DND-41 (cell line): Measurements from ENCODE around the gene KRTAP5-10.
"Not testable (repeated sequence)": the region's sequence is repeated elsewhere in the genome, so short reads cannot be mapped to it uniquely, and the experiment has no call there.

Experiments used
- EZH2 ChIP-seq: IDR thresholded peaks from 3 replicates; pipeline ENCODE4 v1.6.1; 2012; ENCODE audit warnings: borderline replicate concordance, low read depth, mild to moderate bottlenecking, moderate library complexity, low read length, inconsistent platforms; ENCODE audit not compliant: severe bottlenecking
- TF ChIP-seq, protein P1 (sequence below): IDR thresholded peaks from 2 replicates; pipeline ENCODE4 v1.5.1; 2012; ENCODE audit warnings: borderline replicate concordance, low read length, moderate library complexity, mild to moderate bottlenecking; ENCODE audit not compliant: poor library complexity, severe bottlenecking; ENCODE audit errors: extremely low read depth

DNA sequence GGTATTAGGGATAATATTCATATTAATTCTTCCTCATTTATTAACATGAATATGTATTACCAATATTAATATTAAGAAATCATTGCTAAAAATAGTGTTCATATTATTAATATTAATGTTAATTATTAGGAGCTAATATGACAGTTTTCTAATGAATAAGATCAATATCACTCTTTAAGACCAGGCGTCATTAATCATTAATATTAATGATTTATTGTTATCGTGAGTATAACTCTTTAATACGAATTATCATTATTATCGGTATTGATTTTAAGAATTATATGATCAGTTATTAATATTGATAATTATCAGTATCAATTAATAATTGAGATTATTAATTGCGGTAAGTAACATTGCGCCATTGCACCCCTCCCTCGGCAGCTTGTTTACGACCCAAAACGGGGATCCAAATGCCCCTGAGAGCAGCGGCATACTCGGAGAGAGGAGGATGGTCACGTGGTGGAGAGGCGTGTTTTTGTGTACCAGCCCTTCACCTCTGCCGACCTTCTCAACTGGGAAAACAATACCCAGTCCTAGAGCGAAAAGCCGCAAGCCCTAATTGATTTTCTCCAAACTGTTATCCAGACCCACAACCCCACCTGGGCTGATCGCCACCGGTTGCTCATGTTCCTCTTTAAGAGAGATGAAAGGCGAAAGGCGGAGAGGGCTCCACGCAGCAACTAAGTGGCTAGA lies 46.0 kb downstream of the KRTAP5-10 start:
- TF ChIP-seq, protein P1, sequence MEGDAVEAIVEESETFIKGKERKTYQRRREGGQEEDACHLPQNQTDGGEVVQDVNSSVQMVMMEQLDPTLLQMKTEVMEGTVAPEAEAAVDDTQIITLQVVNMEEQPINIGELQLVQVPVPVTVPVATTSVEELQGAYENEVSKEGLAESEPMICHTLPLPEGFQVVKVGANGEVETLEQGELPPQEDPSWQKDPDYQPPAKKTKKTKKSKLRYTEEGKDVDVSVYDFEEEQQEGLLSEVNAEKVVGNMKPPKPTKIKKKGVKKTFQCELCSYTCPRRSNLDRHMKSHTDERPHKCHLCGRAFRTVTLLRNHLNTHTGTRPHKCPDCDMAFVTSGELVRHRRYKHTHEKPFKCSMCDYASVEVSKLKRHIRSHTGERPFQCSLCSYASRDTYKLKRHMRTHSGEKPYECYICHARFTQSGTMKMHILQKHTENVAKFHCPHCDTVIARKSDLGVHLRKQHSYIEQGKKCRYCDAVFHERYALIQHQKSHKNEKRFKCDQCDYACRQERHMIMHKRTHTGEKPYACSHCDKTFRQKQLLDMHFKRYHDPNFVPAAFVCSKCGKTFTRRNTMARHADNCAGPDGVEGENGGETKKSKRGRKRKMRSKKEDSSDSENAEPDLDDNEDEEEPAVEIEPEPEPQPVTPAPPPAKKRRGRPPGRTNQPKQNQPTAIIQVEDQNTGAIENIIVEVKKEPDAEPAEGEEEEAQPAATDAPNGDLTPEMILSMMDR = not testable (repeated sequence)
- not testable (repeated sequence) for TF ChIP-seq EZH2
